WTC11 (cell line): Measurements from ENCODE around the gene IFNL2. TPM values are rescaled to one million over a fixed set of nuclear protein-coding genes. Genes with fewer than 3 reads are reported as not detected.

Experiments
- AFF4 ChIP-seq: sonication (generic); formaldehyde crosslinking; IDR thresholded peaks from 2 replicates; pipeline ENCODE4 v1.8.1; 2023; ENCODE audit warnings: mild to moderate bottlenecking, missing genetic modification reagents, borderline replicate concordance
- AR ChIP-seq: fragments of 250-450 bp; sonication (Bioruptor Pico); IDR thresholded peaks from 2 replicates; pipeline ENCODE4 v1.9.0; 2021; ENCODE audit warnings: mild to moderate bottlenecking
- GRHL2 ChIP-seq: fragments of 250-450 bp; sonication (Bioruptor Pico); IDR thresholded peaks from 2 replicates; pipeline ENCODE4 v1.8.0; 2022; ENCODE audit warnings: mild to moderate bottlenecking, moderate library complexity; ENCODE audit not compliant: insufficient replicate concordance, severe bottlenecking
- IRF2 ChIP-seq: sonication (generic); formaldehyde crosslinking; IDR thresholded peaks from 2 replicates; pipeline ENCODE4 v1.8.0; 2022; ENCODE audit warnings: low read depth, missing genetic modification reagents, borderline replicate concordance
- MAX ChIP-seq: sonication (generic); formaldehyde crosslinking; IDR thresholded peaks from 2 replicates; pipeline ENCODE4 v1.8.0; 2022; ENCODE audit warnings: mild to moderate bottlenecking, missing genetic modification reagents
- NFE2L1 ChIP-seq: sonication (generic); formaldehyde crosslinking; IDR thresholded peaks from 2 replicates; pipeline ENCODE4 v1.8.1; 2023; ENCODE audit warnings: missing genetic modification reagents
- NR1H2 ChIP-seq: sonication (generic); formaldehyde crosslinking; IDR thresholded peaks from 2 replicates; pipeline ENCODE4 v1.9.0; 2021; ENCODE audit warnings: mild to moderate bottlenecking, moderate library complexity, missing genetic modification reagents
- PRDM15 ChIP-seq: sonication (generic); formaldehyde crosslinking; IDR thresholded peaks from 2 replicates; pipeline ENCODE4 v1.8.0; 2022; ENCODE audit warnings: missing genetic modification reagents
- SMAD3 ChIP-seq: sonication (generic); formaldehyde crosslinking; IDR thresholded peaks from 2 replicates; pipeline ENCODE4 v1.8.0; 2022; ENCODE audit warnings: missing genetic modification reagents, mild to moderate bottlenecking, borderline replicate concordance
- USF2 ChIP-seq: sonication (generic); formaldehyde crosslinking; IDR thresholded peaks from 2 replicates; pipeline ENCODE4 v1.8.1; 2023; ENCODE audit warnings: mild to moderate bottlenecking, missing genetic modification reagents, moderate library complexity
- ZNF232 ChIP-seq: sonication (generic); formaldehyde crosslinking; IDR thresholded peaks from 2 replicates; pipeline ENCODE4 v1.8.0; 2022; ENCODE audit warnings: mild to moderate bottlenecking, missing genetic modification reagents
- ZNF671 ChIP-seq: fragments of 250-450 bp; sonication (Bioruptor Pico); IDR thresholded peaks from 2 replicates; pipeline ENCODE4 v1.8.0; 2021; ENCODE audit warnings: mild to moderate bottlenecking
- total RNA-seq: library from RNA; stranded (reverse); gene quantifications from 3 replicates; pipeline ENCODE4 v1.2.3, GENCODE V29; 2021
- TF ChIP-seq, protein P1 (sequence below): fragments of 200-600 bp; IDR thresholded peaks from 2 replicates; pipeline ENCODE4 v1.8.0; 2022; ENCODE audit warnings: antibody characterized with exemption

IFNL2 gene
- total RNA-seq, 1 experiment from 2014 or later = not detected

DNA sequence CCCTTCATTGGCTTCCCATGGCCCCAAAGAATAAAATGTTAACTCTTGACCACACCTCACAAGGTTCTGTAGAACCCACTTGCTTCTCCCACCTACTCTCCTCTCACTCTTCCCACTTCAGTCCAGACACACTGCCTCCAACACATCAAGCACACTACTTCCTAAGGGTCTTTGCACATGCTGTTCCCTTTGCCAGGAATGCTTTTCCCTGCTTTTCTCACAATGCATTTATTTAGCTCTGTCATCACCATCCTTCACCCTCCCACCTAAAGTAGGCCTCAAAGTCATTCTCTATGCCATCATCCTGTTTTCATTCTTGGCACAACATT lies 36.0 kb downstream of the IFNL2 start (continued):
- TF ChIP-seq AFF4 (CRISPR knock-in tag) = no peak
- TF ChIP-seq SMAD3 (CRISPR knock-in tag) = no peak
- no peak for TF ChIP-seq PRDM15 (CRISPR knock-in tag)
- no peak for TF ChIP-seq USF2 (CRISPR knock-in tag)
- TF ChIP-seq IRF2 = no peak
- no peak for TF ChIP-seq NFE2L1 (CRISPR knock-in tag)
- no peak for TF ChIP-seq ZNF671 (CRISPR knock-in tag)
- TF ChIP-seq NR1H2 = no peak
- no peak for TF ChIP-seq GRHL2
- no peak for TF ChIP-seq MAX (CRISPR knock-in tag)
- no peak for TF ChIP-seq AR
- no peak for TF ChIP-seq ZNF232
- TF ChIP-seq, protein P1, sequence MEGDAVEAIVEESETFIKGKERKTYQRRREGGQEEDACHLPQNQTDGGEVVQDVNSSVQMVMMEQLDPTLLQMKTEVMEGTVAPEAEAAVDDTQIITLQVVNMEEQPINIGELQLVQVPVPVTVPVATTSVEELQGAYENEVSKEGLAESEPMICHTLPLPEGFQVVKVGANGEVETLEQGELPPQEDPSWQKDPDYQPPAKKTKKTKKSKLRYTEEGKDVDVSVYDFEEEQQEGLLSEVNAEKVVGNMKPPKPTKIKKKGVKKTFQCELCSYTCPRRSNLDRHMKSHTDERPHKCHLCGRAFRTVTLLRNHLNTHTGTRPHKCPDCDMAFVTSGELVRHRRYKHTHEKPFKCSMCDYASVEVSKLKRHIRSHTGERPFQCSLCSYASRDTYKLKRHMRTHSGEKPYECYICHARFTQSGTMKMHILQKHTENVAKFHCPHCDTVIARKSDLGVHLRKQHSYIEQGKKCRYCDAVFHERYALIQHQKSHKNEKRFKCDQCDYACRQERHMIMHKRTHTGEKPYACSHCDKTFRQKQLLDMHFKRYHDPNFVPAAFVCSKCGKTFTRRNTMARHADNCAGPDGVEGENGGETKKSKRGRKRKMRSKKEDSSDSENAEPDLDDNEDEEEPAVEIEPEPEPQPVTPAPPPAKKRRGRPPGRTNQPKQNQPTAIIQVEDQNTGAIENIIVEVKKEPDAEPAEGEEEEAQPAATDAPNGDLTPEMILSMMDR = no peak
- TF ChIP-seq, all 79 proteins: peak for 0
